ENCODE results near the gene FBRS.

Gene FBRS

DNA sequence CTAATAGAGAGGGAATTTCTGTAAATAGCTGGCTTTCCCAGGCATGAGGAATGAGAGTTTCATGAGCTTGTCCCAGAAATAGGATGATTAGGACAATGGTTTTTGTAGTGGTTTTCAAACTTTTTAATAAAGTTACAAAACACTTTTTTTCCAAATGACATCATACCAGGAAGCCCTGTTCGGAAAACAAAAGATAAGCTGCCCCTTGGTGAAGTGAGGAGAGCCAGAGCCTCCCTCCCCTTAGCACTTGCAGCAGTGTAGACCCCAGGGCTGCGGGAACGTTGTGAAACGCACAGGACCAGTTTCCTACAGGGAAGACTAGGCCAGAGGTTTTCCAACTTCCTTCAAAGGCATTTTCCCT is 7.6 kb downstream of the FBRS start:
- Histone ChIP-seq H3F3A (ENCODE audit: control insufficient read depth, insufficient read depth) (no peaks in the 10 kb centered on the region), H3K36me3 (ENCODE audit: control insufficient read depth, low read length) (peaks cover 91% of the 10 kb centered on the region), H3K9me2 (replicated peaks; ENCODE audit: control insufficient read depth, low read length) (no peaks in the 10 kb centered on the region), H3K4me3 (ENCODE audit: low read length) (no peak overlapping the region), H4K20me1 (ENCODE audit: control insufficient read depth, insufficient read depth, low read depth, low read length) (peaks cover 4% of the 10 kb centered on the region; the same call in 1 of the 2 replicates), H3K27me3 (ENCODE audit: control insufficient read depth, low read length) (no peaks in the 10 kb centered on the region), H3K79me2 (ENCODE audit: control insufficient read depth, low read length) (peaks cover 32% of the 10 kb centered on the region), H3K9me3 (ENCODE audit: control insufficient read depth, insufficient read depth, low read length) (no peaks in the 10 kb centered on the region), H3K27ac (ENCODE audit: low read depth, low read length) (no peak overlapping the region), H3K4me2 (ENCODE audit: low read length) (no peak overlapping the region), H3K4me1 (ENCODE audit: control insufficient read depth, low read length) (peaks cover 29% of the 10 kb centered on the region)
- TF ChIP-seq EZH2phosphoT487 (IDR thresholded peaks at IDR 0.05; ENCODE audit: borderline replicate concordance, low read length): no peak
- TF ChIP-seq, protein P1, sequence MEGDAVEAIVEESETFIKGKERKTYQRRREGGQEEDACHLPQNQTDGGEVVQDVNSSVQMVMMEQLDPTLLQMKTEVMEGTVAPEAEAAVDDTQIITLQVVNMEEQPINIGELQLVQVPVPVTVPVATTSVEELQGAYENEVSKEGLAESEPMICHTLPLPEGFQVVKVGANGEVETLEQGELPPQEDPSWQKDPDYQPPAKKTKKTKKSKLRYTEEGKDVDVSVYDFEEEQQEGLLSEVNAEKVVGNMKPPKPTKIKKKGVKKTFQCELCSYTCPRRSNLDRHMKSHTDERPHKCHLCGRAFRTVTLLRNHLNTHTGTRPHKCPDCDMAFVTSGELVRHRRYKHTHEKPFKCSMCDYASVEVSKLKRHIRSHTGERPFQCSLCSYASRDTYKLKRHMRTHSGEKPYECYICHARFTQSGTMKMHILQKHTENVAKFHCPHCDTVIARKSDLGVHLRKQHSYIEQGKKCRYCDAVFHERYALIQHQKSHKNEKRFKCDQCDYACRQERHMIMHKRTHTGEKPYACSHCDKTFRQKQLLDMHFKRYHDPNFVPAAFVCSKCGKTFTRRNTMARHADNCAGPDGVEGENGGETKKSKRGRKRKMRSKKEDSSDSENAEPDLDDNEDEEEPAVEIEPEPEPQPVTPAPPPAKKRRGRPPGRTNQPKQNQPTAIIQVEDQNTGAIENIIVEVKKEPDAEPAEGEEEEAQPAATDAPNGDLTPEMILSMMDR (IDR thresholded peaks at IDR 0.05; ENCODE audit: low read depth, low read length, poor library complexity, severe bottlenecking): no peak

GRCh38 chr16:30666681-30667080 is 8.4 kb downstream of the FBRS start:
- H3K9me2 ChIP-seq (replicated peaks; ENCODE audit: control insufficient read depth, low read length): no peaks in the 10 kb centered on the region
- peaks cover 23% of the 10 kb centered on the region for H3K79me2 ChIP-seq (ENCODE audit: control insufficient read depth, low read length)
- H3K4me3 ChIP-seq (ENCODE audit: low read length): no peak overlapping the region
- H4K20me1 ChIP-seq (ENCODE audit: control insufficient read depth, insufficient read depth, low read depth, low read length): peaks cover 4% of the 10 kb centered on the region; the same call in 1 of the 2 replicates
- H3K4me1 ChIP-seq (ENCODE audit: control insufficient read depth, low read length): peaks cover 20% of the 10 kb centered on the region
- H3K27me3 ChIP-seq (ENCODE audit: control insufficient read depth, low read length): no peaks in the 10 kb centered on the region
- no peak overlapping the region for H3K27ac ChIP-seq (ENCODE audit: low read depth, low read length)
- no peaks in the 10 kb centered on the region for H3K9me3 ChIP-seq (ENCODE audit: control insufficient read depth, insufficient read depth, low read length)
- no peak for TF ChIP-seq EZH2phosphoT487 (IDR thresholded peaks at IDR 0.05; ENCODE audit: borderline replicate concordance, low read length)
- TF ChIP-seq, protein P1 (IDR thresholded peaks at IDR 0.05; ENCODE audit: low read depth, low read length, poor library complexity, severe bottlenecking): no peak
- peaks cover 3% of the 10 kb centered on the region; the same call in 1 of the 2 replicates for H3F3A ChIP-seq (ENCODE audit: control insufficient read depth, insufficient read depth)
- H3K4me2 ChIP-seq (ENCODE audit: low read length): no peak overlapping the region
- peaks cover 82% of the 10 kb centered on the region for H3K36me3 ChIP-seq (ENCODE audit: control insufficient read depth, low read length)

DNA sequence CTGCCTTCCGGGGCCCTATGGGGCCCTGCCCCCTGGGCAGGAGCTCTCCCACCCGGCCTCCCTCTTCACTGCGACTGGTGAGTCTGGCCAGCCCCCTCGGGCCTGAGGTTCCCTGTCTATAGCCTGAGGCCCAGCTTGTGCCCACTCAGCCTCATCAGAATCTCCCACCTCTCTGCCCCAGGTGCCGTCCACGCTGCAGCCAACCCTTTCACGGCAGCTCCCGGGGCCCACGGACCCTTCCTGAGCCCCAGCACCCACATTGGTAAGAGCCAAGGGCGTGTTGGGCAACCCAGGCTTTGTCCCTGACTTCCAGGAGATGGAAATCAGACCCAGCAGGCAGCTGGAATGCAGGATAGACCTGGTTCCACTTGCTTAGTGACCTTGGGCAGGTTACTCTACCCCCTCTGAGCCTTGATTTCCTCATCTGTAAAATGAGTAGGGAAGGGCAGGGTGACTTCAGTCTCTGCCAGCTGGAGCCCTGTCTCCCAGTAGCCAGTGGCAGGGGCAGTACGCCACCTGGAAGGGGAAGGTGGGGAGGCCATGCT is 9.2 kb downstream of the FBRS start:
- no peaks in the 10 kb centered on the region for H3K9me2 ChIP-seq (replicated peaks; ENCODE audit: control insufficient read depth, low read length)
- no peaks in the 10 kb centered on the region for H3K27me3 ChIP-seq (ENCODE audit: control insufficient read depth, low read length)
- no peaks in the 10 kb centered on the region for H3K9me3 ChIP-seq (ENCODE audit: control insufficient read depth, insufficient read depth, low read length)
- H3F3A ChIP-seq (ENCODE audit: control insufficient read depth, insufficient read depth): peaks cover 3% of the 10 kb centered on the region; the same call in 1 of the 2 replicates
- H3K4me1 ChIP-seq (ENCODE audit: control insufficient read depth, low read length): peaks cover 13% of the 10 kb centered on the region
- H3K4me3 ChIP-seq (ENCODE audit: low read length): no peak overlapping the region
- H3K36me3 ChIP-seq (ENCODE audit: control insufficient read depth, low read length): peaks cover 75% of the 10 kb centered on the region
- TF ChIP-seq EZH2phosphoT487 (IDR thresholded peaks at IDR 0.05; ENCODE audit: borderline replicate concordance, low read length): no peak
- TF ChIP-seq, protein P1 (IDR thresholded peaks at IDR 0.05; ENCODE audit: low read depth, low read length, poor library complexity, severe bottlenecking): no peak
- no peak overlapping the region for H3K27ac ChIP-seq (ENCODE audit: low read depth, low read length)
- peaks cover 16% of the 10 kb centered on the region for H3K79me2 ChIP-seq (ENCODE audit: control insufficient read depth, low read length)
- H3K4me2 ChIP-seq (ENCODE audit: low read length): no peak overlapping the region
- H4K20me1 ChIP-seq (ENCODE audit: control insufficient read depth, insufficient read depth, low read depth, low read length): 0 out of 2 replicates have a peak, but pooled peaks cover 4% of the 10 kb centered on the region
